ENCODE data around the gene LRRC74B.

LRRC74B gene

GRCh38 chr22:21025266-21025665 lies 20.5 kb upstream of the LRRC74B start:
- Histone ChIP-seq H3K27me3 (ENCODE audit: insufficient read depth, insufficient read length) (no peaks in the 10 kb centered on the region), H3K9me3 (ENCODE audit: insufficient read depth, low read length) (no peaks in the 10 kb centered on the region), H3K9ac (ENCODE audit: insufficient read length, low read depth) (no peak overlapping the region), H3K4me3 (ENCODE audit: insufficient read length, low read depth) (no peak overlapping the region), H3K36me3 (ENCODE audit: insufficient read depth, insufficient read length, low read length) (no peaks in the 10 kb centered on the region), H3K4me1 (ENCODE audit: insufficient read depth, insufficient read length) (peaks cover 16% of the 10 kb centered on the region)
- TF ChIP-seq SUZ12 (IDR thresholded peaks at IDR 0.05; ENCODE audit: extremely low read depth, insufficient read depth, insufficient read length) (no peak), ZNF274 (IDR thresholded peaks at IDR 0.05; ENCODE audit: low read depth, low read length) (no peak), YY1 (IDR thresholded peaks at IDR 0.05; ENCODE audit: insufficient read depth, insufficient read length) (no peak)
- DNase-seq (ENCODE audit: low read depth, low spot score), result no peak

DNA sequence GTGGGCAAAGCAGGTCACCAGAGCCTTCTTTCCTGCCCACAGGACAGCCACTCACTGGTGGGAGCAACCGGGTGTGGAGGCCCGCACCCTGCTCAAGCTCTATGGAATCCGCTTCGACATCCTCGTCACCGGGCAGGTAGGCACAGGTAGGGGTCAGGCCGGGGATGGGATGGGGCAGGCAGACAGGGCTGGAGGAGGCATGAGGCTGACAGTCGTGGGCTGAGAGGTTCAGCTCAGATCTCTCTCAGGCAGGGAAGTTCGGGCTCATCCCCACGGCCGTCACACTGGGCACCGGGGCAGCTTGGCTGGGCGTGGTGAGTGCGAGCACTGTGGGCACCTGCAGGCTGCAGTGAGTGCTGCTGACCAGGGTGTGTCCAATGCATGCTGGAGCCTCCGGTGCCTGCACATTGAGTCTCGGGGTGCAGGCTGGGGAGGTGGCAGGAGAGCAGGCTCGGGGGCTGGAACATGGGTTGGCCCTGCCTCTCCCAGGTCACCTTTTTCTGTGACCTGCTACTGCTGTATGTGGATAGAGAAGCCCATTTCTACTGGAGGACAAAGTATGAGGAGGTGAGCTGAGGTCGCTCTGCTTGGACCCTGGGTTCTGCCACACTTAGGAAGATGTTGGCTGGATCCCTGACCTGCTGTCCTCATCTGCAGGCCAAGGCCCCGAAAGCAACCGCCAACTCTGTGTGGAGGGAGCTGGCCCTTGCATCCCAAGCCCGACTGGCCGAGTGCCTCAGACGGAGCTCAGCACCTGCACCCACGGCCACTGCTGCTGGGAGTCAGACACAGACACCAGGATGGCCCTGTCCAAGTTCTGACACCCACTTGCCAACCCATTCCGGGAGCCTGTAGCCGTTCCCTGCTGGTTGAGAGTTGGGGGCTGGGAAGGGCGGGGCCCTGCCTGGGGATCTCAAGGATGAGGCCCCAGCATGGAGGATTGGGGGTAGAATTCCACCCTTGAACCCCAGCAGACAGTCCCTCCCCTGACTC lies 19.7 kb upstream of the LRRC74B start:
- H3K4me3 ChIP-seq (ENCODE audit: insufficient read length, low read depth), result no peak overlapping the region
- H3K9ac ChIP-seq (ENCODE audit: insufficient read length, low read depth), result no peak overlapping the region
- no peaks in the 10 kb centered on the region for H3K36me3 ChIP-seq (ENCODE audit: insufficient read depth, insufficient read length, low read length)
- DNase-seq (ENCODE audit: low read depth, low spot score), result no peak
- TF ChIP-seq SUZ12 (IDR thresholded peaks at IDR 0.05; ENCODE audit: extremely low read depth, insufficient read depth, insufficient read length) (no peak), ZNF274 (IDR thresholded peaks at IDR 0.05; ENCODE audit: low read depth, low read length) (no peak), YY1 (IDR thresholded peaks at IDR 0.05; ENCODE audit: insufficient read depth, insufficient read length) (no peak)
- peaks cover 6% of the 10 kb centered on the region for H3K27me3 ChIP-seq (ENCODE audit: insufficient read depth, insufficient read length)
- H3K4me1 ChIP-seq (ENCODE audit: insufficient read depth, insufficient read length), result peaks cover 16% of the 10 kb centered on the region
- H3K9me3 ChIP-seq (ENCODE audit: insufficient read depth, low read length), result no peaks in the 10 kb centered on the region

DNA sequence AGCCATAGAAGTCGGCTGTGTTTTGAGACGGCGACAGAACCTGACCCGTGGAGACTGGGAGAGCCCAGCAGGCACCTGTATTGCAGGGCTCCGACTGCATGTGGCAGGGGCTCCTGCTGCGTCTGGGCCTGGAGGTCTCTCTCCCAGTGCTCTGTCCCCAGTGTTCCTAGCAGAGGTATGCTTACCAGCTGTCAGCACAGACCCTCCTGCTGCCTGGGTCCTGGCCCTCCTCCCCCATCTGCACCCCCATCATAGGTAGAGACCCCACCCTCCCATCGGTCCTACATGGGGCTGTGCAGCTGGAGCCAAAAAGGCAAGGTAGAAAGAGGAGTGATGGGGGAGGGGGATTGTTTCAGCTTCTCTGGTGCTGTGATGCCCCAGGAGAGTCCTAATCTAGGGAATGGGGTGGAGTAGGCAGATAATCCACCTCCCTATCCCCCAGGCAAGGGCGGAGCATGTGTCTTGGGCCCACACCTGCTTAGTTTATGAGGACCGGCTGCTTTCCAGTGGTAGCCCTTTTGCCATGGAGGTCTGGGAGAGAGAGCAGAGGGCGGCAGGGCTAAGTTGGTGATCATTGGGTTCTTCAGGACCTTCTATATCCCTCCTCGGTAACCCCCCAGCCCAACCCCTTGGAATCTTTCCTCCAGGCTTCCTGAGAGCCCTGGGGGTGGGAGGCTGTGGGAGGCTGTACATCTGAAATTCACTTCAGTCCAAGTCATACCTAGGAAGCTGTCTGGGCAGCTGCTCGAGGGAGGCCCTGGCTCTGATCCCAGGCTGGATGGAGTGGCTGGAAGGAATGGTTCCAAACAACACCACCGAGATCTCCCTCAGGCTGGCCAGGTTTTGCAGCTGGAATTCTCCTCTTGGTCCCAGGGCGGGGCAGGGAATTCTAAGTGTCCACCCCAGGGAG lies 18.7 kb upstream of the LRRC74B start:
- no peak for TF ChIP-seq YY1 (IDR thresholded peaks at IDR 0.05; ENCODE audit: insufficient read depth, insufficient read length)
- TF ChIP-seq ZNF274 (IDR thresholded peaks at IDR 0.05; ENCODE audit: low read depth, low read length), result no peak
- no peak for TF ChIP-seq SUZ12 (IDR thresholded peaks at IDR 0.05; ENCODE audit: extremely low read depth, insufficient read depth, insufficient read length)
- Histone ChIP-seq H3K4me3 (ENCODE audit: insufficient read length, low read depth) (no peak overlapping the region), H3K36me3 (ENCODE audit: insufficient read depth, insufficient read length, low read length) (no peaks in the 10 kb centered on the region), H3K9me3 (ENCODE audit: insufficient read depth, low read length) (no peaks in the 10 kb centered on the region), H3K27me3 (ENCODE audit: insufficient read depth, insufficient read length) (peaks cover 15% of the 10 kb centered on the region), H3K9ac (ENCODE audit: insufficient read length, low read depth) (no peak overlapping the region), H3K4me1 (ENCODE audit: insufficient read depth, insufficient read length) (peaks cover 16% of the 10 kb centered on the region)
- no peak for DNase-seq (ENCODE audit: low read depth, low spot score)

- Histone ChIP-seq H3K36me3 (ENCODE audit: insufficient read depth, insufficient read length, low read length) (no peaks in the 10 kb centered on the region), H3K4me3 (ENCODE audit: insufficient read length, low read depth) (no peak overlapping the region), H3K9me3 (ENCODE audit: insufficient read depth, low read length) (no peaks in the 10 kb centered on the region), H3K27me3 (ENCODE audit: insufficient read depth, insufficient read length) (peaks cover 18% of the 10 kb centered on the region), H3K9ac (ENCODE audit: insufficient read length, low read depth) (no peak overlapping the region), H3K4me1 (ENCODE audit: insufficient read depth, insufficient read length) (peaks cover 20% of the 10 kb centered on the region)
- TF ChIP-seq SUZ12 (IDR thresholded peaks at IDR 0.05; ENCODE audit: extremely low read depth, insufficient read depth, insufficient read length), result no peak
- no peak for TF ChIP-seq YY1 (IDR thresholded peaks at IDR 0.05; ENCODE audit: insufficient read depth, insufficient read length)
- no peak for TF ChIP-seq ZNF274 (IDR thresholded peaks at IDR 0.05; ENCODE audit: low read depth, low read length)
- no peak for DNase-seq (ENCODE audit: low read depth, low spot score)
These were observed 17.2 kb upstream of the LRRC74B start for GRCh38 chr22:21028277-21029251.

GRCh38 chr22:21029486-21030025 lies 16.2 kb upstream of the LRRC74B start:
- TF ChIP-seq SUZ12 (IDR thresholded peaks at IDR 0.05; ENCODE audit: extremely low read depth, insufficient read depth, insufficient read length) (no peak), YY1 (IDR thresholded peaks at IDR 0.05; ENCODE audit: insufficient read depth, insufficient read length) (no peak), ZNF274 (IDR thresholded peaks at IDR 0.05; ENCODE audit: low read depth, low read length) (no peak)

DNA sequence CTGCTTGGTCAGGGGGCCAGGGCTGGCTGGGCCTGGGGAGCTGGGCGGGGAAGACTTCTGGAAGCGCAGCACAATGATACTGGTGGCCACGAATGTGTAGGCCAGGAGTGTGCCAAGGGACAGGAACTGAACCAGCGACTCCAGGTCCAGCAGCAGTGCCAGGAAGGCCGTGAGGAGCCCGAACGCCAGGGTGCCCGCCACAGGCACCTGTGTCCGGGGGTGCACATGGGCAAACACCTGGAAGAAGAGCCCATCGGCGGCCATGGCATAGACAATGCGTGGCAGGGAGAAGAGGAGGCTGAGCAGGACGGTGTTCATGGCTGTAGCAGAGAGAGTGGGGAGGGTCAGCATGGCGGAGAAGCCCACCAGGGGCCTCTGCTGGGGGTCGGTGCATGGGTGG lies 15.7 kb upstream of the LRRC74B start:
- Histone ChIP-seq H3K36me3 (ENCODE audit: insufficient read depth, insufficient read length, low read length) (no peaks in the 10 kb centered on the region), H3K4me1 (ENCODE audit: insufficient read depth, insufficient read length) (peaks cover 20% of the 10 kb centered on the region), H3K27me3 (ENCODE audit: insufficient read depth, insufficient read length) (peaks cover 18% of the 10 kb centered on the region), H3K4me3 (ENCODE audit: insufficient read length, low read depth) (no peak overlapping the region), H3K9me3 (ENCODE audit: insufficient read depth, low read length) (no peaks in the 10 kb centered on the region), H3K9ac (ENCODE audit: insufficient read length, low read depth) (no peak overlapping the region)
- no peak for DNase-seq (ENCODE audit: low read depth, low spot score)
- TF ChIP-seq SUZ12 (IDR thresholded peaks at IDR 0.05; ENCODE audit: extremely low read depth, insufficient read depth, insufficient read length) (no peak), YY1 (IDR thresholded peaks at IDR 0.05; ENCODE audit: insufficient read depth, insufficient read length) (no peak), ZNF274 (IDR thresholded peaks at IDR 0.05; ENCODE audit: low read depth, low read length) (no peak)

More at GRCh38 chr22:21029486-21030025, 16.2 kb upstream of the LRRC74B start:
- H3K4me3 ChIP-seq (ENCODE audit: insufficient read length, low read depth), result no peak overlapping the region
- no peak overlapping the region for H3K9ac ChIP-seq (ENCODE audit: insufficient read length, low read depth)
- DNase-seq (ENCODE audit: low read depth, low spot score), result no peak
- no peaks in the 10 kb centered on the region for H3K36me3 ChIP-seq (ENCODE audit: insufficient read depth, insufficient read length, low read length)
- H3K4me1 ChIP-seq (ENCODE audit: insufficient read depth, insufficient read length), result peaks cover 20% of the 10 kb centered on the region
- H3K27me3 ChIP-seq (ENCODE audit: insufficient read depth, insufficient read length), result peaks cover 18% of the 10 kb centered on the region
- H3K9me3 ChIP-seq (ENCODE audit: insufficient read depth, low read length), result no peaks in the 10 kb centered on the region
